Endometrium (tissue), 2 donors: ENCODE measurements around the gene ASIC3.
"Not testable (repeated sequence)": the region's sequence is repeated elsewhere in the genome, so short reads cannot be mapped to it uniquely, and the experiment has no call there.

ENCODE experiments used
- FAIRE-seq: peaks from 2 replicates; lab custom pipeline; 2012; peaks lifted over from hg19 to GRCh38; lab: Jason Lieb, UNC
- donor health status: control.
- donor health status: control.

The ASIC3 gene

GRCh38 chr7:151032936-151033863 lies 15.1 kb upstream of the ASIC3 start:
- no peak for FAIRE-seq

- no peak for FAIRE-seq
These were observed 14.5 kb upstream of the ASIC3 start for GRCh38 chr7:151033864-151034249.

GRCh38 chr7:151034312-151035025 lies 13.9 kb upstream of the ASIC3 start:
- FAIRE-seq = no peak

GRCh38 chr7:151035026-151035717 lies 13.2 kb upstream of the ASIC3 start:
- no peak for FAIRE-seq

- no peak for FAIRE-seq
These were observed 12.4 kb upstream of the ASIC3 start for GRCh38 chr7:151035902-151036301.

GRCh38 chr7:151038951-151039849 lies 9.1 kb upstream of the ASIC3 start:
- FAIRE-seq = no peak

- no peak for FAIRE-seq
These were observed 8.3 kb upstream of the ASIC3 start for GRCh38 chr7:151039850-151040548.

- FAIRE-seq = no peak
These were observed 7.5 kb upstream of the ASIC3 start for GRCh38 chr7:151040616-151041375.

GRCh38 chr7:151043449-151043848 lies 4.9 kb upstream of the ASIC3 start:
- not testable (repeated sequence) for FAIRE-seq

GRCh38 chr7:151043959-151044358 lies 4.4 kb upstream of the ASIC3 start:
- no peak for FAIRE-seq

GRCh38 chr7:151045262-151045661 lies 3.1 kb upstream of the ASIC3 start:
- no peak for FAIRE-seq

GRCh38 chr7:151045967-151046366 lies 2.4 kb upstream of the ASIC3 start:
- FAIRE-seq = no peak

- FAIRE-seq = no peak
These were observed 1.4 kb upstream of the ASIC3 start for GRCh38 chr7:151046603-151047573.

- FAIRE-seq = no peak
These were observed 656 bp downstream of the ASIC3 start for GRCh38 chr7:151048911-151049463.

GRCh38 chr7:151051108-151051507 lies 2.8 kb downstream of the ASIC3 start:
- no peak for FAIRE-seq

GRCh38 chr7:151053096-151053495 lies 4.8 kb downstream of the ASIC3 start:
- no peak for FAIRE-seq

GRCh38 chr7:151053751-151054150 lies 5.4 kb downstream of the ASIC3 start:
- no peak for FAIRE-seq

- no peak for FAIRE-seq
These were observed 7.9 kb downstream of the ASIC3 start for GRCh38 chr7:151056283-151056665.
